Aorta (tissue), 5 donors: ENCODE results near the gene CDK5RAP2. TPM values are rescaled to one million over a fixed set of nuclear protein-coding genes. Genes with fewer than 3 reads are reported as not detected.
A peak's percentile ranks its signal among the peaks of the same experiment; 100 is the strongest.

Source experiments
- ATAC-seq: fragments of 200-7000 bp; cut with Tn5 transposase; one replicate; pipeline ENCODE4 v1.9.1; 2022; ENCODE audit warnings: moderate library complexity; ENCODE audit not compliant: low FRiP score
- DNase-seq, 2 donors: peaks; one replicate each; pipeline ENCODE4 v3.0.0-alpha.2; 2020
- H3K27ac ChIP-seq, 2 donors: one replicate each; pipeline ENCODE4 v1.5.1; 2013; ENCODE audit warnings: low read length in 2 of 2, mild to moderate bottlenecking in 2 of 2, moderate library complexity in 2 of 2, control low read depth in 1 of 2, inconsistent platforms in 1 of 2, low read depth in 1 of 2
- H3K27me3 ChIP-seq, 2 donors: one replicate each; pipeline ENCODE4 v1.6.1; 2013; ENCODE audit warnings: control low read depth in 1 of 2, low read length in 1 of 2, mild to moderate bottlenecking in 1 of 2, moderate library complexity in 1 of 2; ENCODE audit not compliant: insufficient read depth in 2 of 2, control insufficient read depth in 1 of 2
- H3K36me3 ChIP-seq, 2 donors: one replicate each; pipeline ENCODE4 v1.6.1; 2013; ENCODE audit warnings: control low read depth in 1 of 2, low read length in 1 of 2, mild to moderate bottlenecking in 1 of 2; ENCODE audit not compliant: insufficient read depth in 2 of 2, control insufficient read depth in 1 of 2
- H3K4me1 ChIP-seq, 2 donors: one replicate each; pipeline ENCODE4 v1.6.1; 2013; ENCODE audit warnings: low read length in 2 of 2, control low read depth in 1 of 2, mild to moderate bottlenecking in 1 of 2, moderate library complexity in 1 of 2; ENCODE audit not compliant: insufficient read depth in 2 of 2, control insufficient read depth in 1 of 2
- H3K4me3 ChIP-seq, 2 donors: one replicate each; pipeline ENCODE4 v1.5.1; 2013; ENCODE audit warnings: low read length in 2 of 2, control low read depth in 1 of 2, mild to moderate bottlenecking in 1 of 2
- H3K9me3 ChIP-seq: one replicate; pipeline ENCODE4 v1.6.1; 2013; ENCODE audit warnings: mild to moderate bottlenecking, low read length; ENCODE audit not compliant: control insufficient read depth
- WGBS, 2 donors: extraction: QIAGEN DNeasy Blood & Tissue Kit; methylation state at CpG; one replicate each; pipeline ENCODE4 v1.1.7; 2013; 5-methylcytosine and 5-hydroxymethylcytosine counted together
- intact Hi-C, 2 donors: fragments of 100-400 bp; cut with DNase I; formaldehyde crosslinking; loops; one replicate each; pipeline versions ENCODE4 v1.14.2 to v1.15.0; 2022
- polyA plus RNA-seq, 2 donors: library from polyadenylated mRNA; stranded (reverse); fragments of 200-250 nt; gene quantifications; one replicate each; pipeline ENCODE4 v1.2.3, GENCODE V29; 2013
- total RNA-seq, 2 donors: library from RNA; stranded (reverse); fragmentation: NEBNext Ultra II Directional; extraction: Animal tissue kit (Norgen Biotek cat#: 25700); gene quantifications; one replicate each; pipeline ENCODE4 v1.2.1, GENCODE V29; 2021
- donor health status: healthy with polysubstance abuse.
- donor health status: Bipolar disorder and iron deficiency.
- donor health status: DM: no; HTN: no; CAD: no.
- donor health status: DM: no; HTN: no; CAD: no.
- donor health status: DM: yes; HTN: yes; CAD: no.

The CDK5RAP2 gene
- total and polyA plus RNA-seq, 4 donors, result 37.1 to 106 (median 66.3) TPM

DNA sequence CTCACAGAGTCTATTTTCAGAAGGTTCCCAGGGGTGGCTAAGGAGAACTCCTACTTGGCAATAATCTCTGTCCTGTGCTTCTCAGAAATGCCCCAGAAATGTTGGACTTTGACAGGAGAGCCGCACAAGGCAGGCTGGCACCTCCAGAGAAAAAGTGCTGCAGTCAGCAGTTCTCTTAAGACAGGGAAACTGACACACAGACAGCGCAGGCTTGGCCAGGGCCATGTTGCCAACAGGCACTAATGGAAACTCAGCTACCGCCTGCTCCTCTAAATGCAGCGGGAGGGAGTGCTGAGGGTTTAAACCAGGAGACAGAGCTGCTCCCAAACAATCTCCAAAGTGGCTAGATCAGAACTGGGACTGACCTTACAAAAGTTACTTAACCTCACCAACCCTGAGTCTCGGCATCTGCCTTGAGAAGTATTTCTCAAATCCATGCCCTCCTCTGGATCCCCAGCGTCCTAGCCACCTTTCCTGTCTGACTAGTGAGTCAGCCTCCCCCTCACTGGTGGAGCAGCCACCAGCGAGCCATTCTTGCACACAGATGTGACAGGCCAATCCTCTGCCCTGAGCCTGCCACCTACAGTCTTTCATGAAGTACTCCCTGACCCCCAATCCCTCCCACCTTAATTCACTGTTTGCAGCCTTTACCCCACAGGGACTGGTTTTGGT is 186.4 kb downstream of the CDK5RAP2 start:
- ATAC-seq, result no peak
- intact Hi-C loops, result no loop called here
- WGBS, 2 donors, result 7 to 14% methylated on average over 7 of the region's 7 CpGs
- no peak for DNase-seq
- Histone ChIP-seq H3K27me3 (no peaks in the 10 kb centered on the region), H3K4me1 (peaks cover 0 to 3% of the 10 kb centered on the region in 2 donors), H3K4me3 (no peak overlapping the region), H3K27ac (peak overlapping the region in 1 of 2 donors; percentile 49), H3K36me3 (peaks cover 2 to 5% of the 10 kb centered on the region in 2 donors), H3K9me3 (no peaks in the 10 kb centered on the region)

- H3K4me1 ChIP-seq, result peaks cover 0 to 3% of the 10 kb centered on the region in 2 donors
- WGBS, 2 donors, result 61 to 62% methylated on average over 8 of the region's 8 CpGs
- no peaks in the 10 kb centered on the region for H3K9me3 ChIP-seq
- H3K4me3 ChIP-seq, result no peak overlapping the region
- ATAC-seq, result no peak
- peak overlapping the region in 1 of 2 donors; percentile 9 for H3K27ac ChIP-seq
- DNase-seq, result no peak
- intact Hi-C loops, result no loop called here
- peaks cover 2 to 5% of the 10 kb centered on the region in 2 donors for H3K36me3 ChIP-seq
- H3K27me3 ChIP-seq, result no peaks in the 10 kb centered on the region
Observed at GRCh38 chr9:120392711-120393110, 187.3 kb downstream of the CDK5RAP2 start.

- intact Hi-C loops, result no loop called here
- Histone ChIP-seq H3K27me3 (no peaks in the 10 kb centered on the region), H3K36me3 (peaks cover 2 to 5% of the 10 kb centered on the region in 2 donors), H3K9me3 (no peaks in the 10 kb centered on the region), H3K27ac (no peak overlapping the region), H3K4me1 (peaks cover 0 to 3% of the 10 kb centered on the region in 2 donors), H3K4me3 (no peak overlapping the region)
- DNase-seq (no peak), ATAC-seq (no peak)
- 95 to 96% methylated on average over 5 of the region's 5 CpGs for WGBS, 2 donors
Observed at GRCh38 chr9:120392245-120392644, 187.7 kb downstream of the CDK5RAP2 start.

GRCh38 chr9:120391691-120392090 is 188.3 kb downstream of the CDK5RAP2 start:
- Histone ChIP-seq H3K4me1 (peaks cover 0 to 3% of the 10 kb centered on the region in 2 donors), H3K27ac (no peak overlapping the region), H3K27me3 (no peaks in the 10 kb centered on the region), H3K36me3 (peaks cover under 1 to 2% of the 10 kb centered on the region in 2 donors), H3K9me3 (no peaks in the 10 kb centered on the region), H3K4me3 (no peak overlapping the region)
- intact Hi-C loops, result no loop called here
- DNase-seq (no peak), ATAC-seq (no peak)
- 83 to 90% methylated on average over 5 of the region's 5 CpGs for WGBS, 2 donors

GRCh38 chr9:120390637-120391190 is 189.3 kb downstream of the CDK5RAP2 start:
- intact Hi-C loops, result no loop called here
- Histone ChIP-seq H3K36me3 (peaks cover 0 to 2% of the 10 kb centered on the region in 2 donors), H3K9me3 (no peaks in the 10 kb centered on the region), H3K4me3 (no peak overlapping the region), H3K4me1 (peaks cover 0 to 3% of the 10 kb centered on the region in 2 donors), H3K27me3 (no peaks in the 10 kb centered on the region), H3K27ac (no peak overlapping the region)
- ATAC-seq (no peak), DNase-seq (no peak)
- WGBS, 2 donors, result 85% methylated on average over 12 of the region's 12 CpGs

DNA sequence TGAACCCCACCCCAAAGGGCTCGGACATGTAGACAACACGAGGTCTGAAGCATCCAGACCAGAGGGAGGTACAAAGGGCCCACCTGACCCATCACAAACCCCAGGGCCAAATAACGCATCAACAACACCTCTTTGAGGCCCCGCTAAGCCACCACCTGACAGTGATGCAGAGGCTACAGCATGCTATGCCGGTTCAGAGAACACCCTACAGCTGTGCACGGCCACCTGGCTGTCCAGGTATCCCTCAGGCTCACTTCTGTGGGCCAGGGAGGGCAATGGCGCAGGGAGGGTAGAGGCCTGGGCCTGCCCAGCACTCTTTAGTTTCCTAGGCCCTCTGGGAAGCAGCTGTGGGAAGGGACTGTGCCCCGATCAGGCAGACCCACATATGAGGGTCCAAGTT is 190.1 kb downstream of the CDK5RAP2 start:
- no peak for ATAC-seq
- H3K36me3 ChIP-seq, result peaks cover 0 to 2% of the 10 kb centered on the region in 2 donors

GRCh38 chr9:120389300-120389699 is 190.7 kb downstream of the CDK5RAP2 start:
- H3K27ac ChIP-seq, result no peak overlapping the region
- 60 to 64% methylated on average over 4 of the region's 4 CpGs for WGBS, 2 donors

More for the DNA sequence above, 190.1 kb downstream of the CDK5RAP2 start:
- Histone ChIP-seq H3K27me3 (no peaks in the 10 kb centered on the region), H3K4me3 (no peak overlapping the region), H3K4me1 (peaks cover 0 to 3% of the 10 kb centered on the region in 2 donors), H3K27ac (no peak overlapping the region), H3K9me3 (no peaks in the 10 kb centered on the region)
- intact Hi-C loops, result no loop called here
- no peak for DNase-seq
- WGBS, 2 donors, result 95 to 97% methylated on average over 8 of the region's 8 CpGs

DNA sequence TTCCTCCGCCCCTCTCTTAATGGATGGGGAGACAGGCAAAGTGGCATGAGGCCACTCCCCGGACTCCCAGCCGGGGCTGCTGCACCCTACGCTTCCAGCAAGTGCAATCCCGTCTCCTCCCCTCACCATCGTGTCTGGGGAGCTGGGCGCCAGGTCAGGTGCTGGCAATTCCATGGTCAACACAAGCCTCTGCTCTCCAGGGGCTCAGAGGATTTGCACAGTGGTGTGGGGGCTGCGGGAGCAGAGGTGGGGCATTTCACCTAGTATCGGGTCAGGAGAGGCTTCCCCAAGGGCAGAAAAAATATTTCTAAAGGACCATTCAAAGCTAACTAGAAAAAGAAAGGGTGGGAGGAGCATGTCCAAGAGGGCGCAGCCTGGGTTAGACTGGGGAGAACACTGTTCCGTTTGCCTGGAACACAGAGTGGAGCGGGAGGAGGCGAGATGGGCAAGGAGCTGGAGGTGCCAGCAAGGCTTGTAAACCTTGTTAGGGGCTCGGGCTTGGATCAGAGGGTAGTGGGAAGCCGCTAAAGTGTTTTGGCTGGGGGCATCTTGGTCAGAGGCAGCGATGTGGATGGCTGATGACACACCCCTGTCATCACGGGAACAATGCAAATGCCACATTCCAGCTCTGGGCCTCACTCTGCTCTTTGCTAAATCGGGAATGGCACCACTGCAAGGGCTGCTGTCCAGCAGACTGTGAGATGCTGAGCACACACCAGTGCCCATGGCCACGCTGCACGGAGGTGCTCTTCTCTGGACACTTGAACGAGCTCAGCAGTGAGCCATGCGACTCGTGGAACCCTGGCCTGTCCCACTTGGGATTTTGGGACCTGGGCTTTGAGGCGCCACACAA is 191.7 kb downstream of the CDK5RAP2 start:
- intact Hi-C loops, result no loop called here
- peak; percentile 37 for ATAC-seq
- WGBS, 2 donors, result 37 to 46% methylated on average over 24 of the region's 24 CpGs
- no peaks in the 10 kb centered on the region for H3K4me1 ChIP-seq
- H3K9me3 ChIP-seq, result no peaks in the 10 kb centered on the region
- no peaks in the 10 kb centered on the region for H3K27me3 ChIP-seq
- no peak overlapping the region for H3K4me3 ChIP-seq
- H3K27ac ChIP-seq, result no peak overlapping the region
- peaks cover 0 to 2% of the 10 kb centered on the region in 2 donors for H3K36me3 ChIP-seq
- DNase-seq, result no peak

More at GRCh38 chr9:120389300-120389699, 190.7 kb downstream of the CDK5RAP2 start:
- H3K36me3 ChIP-seq, result peaks cover 0 to 2% of the 10 kb centered on the region in 2 donors
- intact Hi-C loops, result no loop called here
- ATAC-seq (no peak), DNase-seq (no peak)
- no peaks in the 10 kb centered on the region for H3K9me3 ChIP-seq
- H3K4me3 ChIP-seq, result no peak overlapping the region
- H3K4me1 ChIP-seq, result peaks cover 0 to 3% of the 10 kb centered on the region in 2 donors
- H3K27me3 ChIP-seq, result no peaks in the 10 kb centered on the region
